GM19023 (cell line): Measurements from ENCODE around the gene HAO1.
"Not testable (repeated sequence)": the region's sequence is repeated elsewhere in the genome, so short reads cannot be mapped to it uniquely, and the experiment has no call there.

Source experiments
- ATAC-seq: cut with Tn5 transposase; IDR thresholded peaks from one replicate; pipeline ENCODE4 v1.9.1; 2021; ENCODE audit warnings: mild to moderate bottlenecking, moderate library complexity; ENCODE audit not compliant: unreplicated experiment

The HAO1 gene

GRCh38 chr20:7940341-7940740 is at the start of gene HAO1:
Gene HAO1 (minus strand): TSS chr20:7940458. CDS start chr20:7940422, 36 bp downstream.
- no peak for ATAC-seq

DNA sequence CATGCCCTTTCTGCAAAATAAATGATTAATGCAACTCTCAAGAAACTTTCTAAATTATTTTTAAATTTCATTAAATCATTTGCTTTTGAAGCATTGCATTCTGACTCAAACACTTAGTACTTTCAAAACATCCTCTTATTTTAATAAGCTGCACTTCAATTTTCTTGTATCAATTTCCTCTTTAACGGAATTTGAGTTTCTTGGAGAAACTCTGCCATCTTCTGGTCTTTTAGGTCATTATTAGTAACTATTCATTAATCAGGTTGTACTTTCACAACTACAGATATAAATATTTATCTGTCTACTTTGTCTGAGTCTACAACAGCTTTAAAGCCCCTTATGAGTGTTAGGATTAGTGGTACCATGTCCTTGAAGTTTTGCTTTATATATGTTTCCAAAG is 49.1 kb upstream of the HAO1 start:
- no peak for ATAC-seq

GRCh38 chr20:7985916-7986315 is 45.7 kb upstream of the HAO1 start:
- no peak for ATAC-seq

GRCh38 chr20:7984192-7984591 is 43.9 kb upstream of the HAO1 start:
- ATAC-seq = no peak

- ATAC-seq = no peak
Observed at GRCh38 chr20:7981374-7981773, 41.1 kb upstream of the HAO1 start.

- no peak for ATAC-seq
Observed at GRCh38 chr20:7980332-7981046, 40.2 kb upstream of the HAO1 start.

DNA sequence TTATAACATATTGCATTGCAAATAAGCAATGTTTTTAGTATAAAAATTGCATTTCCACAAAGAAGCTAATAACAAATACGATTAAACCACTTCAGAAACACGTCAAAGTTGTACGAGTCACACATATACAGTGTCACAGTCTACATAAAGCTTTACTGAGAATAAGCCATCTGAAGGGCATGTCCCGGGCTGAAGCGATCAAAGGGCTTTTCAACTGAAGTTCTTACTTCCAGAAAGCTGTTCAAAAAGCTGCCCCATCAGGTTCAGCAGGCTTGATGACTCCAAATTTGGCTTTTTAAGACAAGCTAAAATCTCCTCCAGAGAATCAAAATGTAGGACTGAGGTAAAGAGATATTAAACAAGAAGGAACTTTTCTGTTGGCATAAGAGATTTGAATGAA is 37.5 kb upstream of the HAO1 start:
- ATAC-seq = no peak

DNA sequence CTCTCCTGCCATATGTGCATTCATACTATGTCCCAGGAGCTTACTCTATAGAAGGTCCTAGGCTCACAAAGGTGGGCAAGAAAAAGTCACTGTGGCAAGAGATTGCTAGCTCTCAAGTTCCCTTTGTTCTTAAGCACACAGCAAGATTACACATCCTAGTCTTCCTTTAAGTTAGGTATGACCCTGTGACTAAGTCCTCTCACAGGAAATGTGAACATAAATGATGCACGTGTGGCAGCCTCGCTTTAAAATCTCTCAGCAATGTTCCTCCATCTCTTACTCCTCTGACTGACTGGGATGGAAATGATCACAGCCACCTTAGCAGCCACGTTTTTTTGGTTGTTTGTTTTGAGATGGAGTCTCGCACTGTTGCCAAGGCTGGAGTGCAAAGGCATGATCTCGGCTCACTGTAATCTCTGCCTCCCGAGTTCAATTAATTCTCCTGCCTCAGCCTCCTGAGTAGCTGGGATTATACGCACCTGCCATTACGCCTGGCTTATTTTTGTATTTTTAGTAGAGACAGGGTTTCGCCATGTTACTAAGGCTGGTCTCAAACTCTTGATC is 35.7 kb upstream of the HAO1 start:
- no peak for ATAC-seq

GRCh38 chr20:7974785-7975435 is 34.7 kb upstream of the HAO1 start:
- no peak for ATAC-seq

- no peak for ATAC-seq
Observed at GRCh38 chr20:7971536-7972280, 31.4 kb upstream of the HAO1 start.

- no peak for ATAC-seq
Observed at GRCh38 chr20:7967199-7967844, 27.1 kb upstream of the HAO1 start.

DNA sequence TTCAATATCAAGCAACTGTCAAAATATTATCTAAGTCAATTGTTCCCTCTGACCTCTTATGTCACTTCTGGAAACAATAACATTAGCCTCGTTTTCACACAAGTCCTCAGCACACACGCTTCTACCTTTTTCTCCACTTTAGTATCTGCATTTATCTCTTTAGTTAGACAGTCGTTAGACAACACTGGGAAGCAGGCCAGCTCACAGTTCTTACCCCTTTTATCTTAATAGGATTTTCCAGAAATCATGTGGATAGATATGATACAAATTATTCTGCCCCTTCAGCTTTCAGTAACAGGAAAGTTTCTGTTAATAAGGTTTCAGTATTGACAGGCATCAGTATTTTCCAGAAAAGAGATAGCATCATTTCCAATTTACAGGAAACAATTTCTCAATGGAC is 25.9 kb upstream of the HAO1 start:
- ATAC-seq = no peak

- no peak for ATAC-seq
Observed at GRCh38 chr20:7959484-7959883, 19.2 kb upstream of the HAO1 start.

DNA sequence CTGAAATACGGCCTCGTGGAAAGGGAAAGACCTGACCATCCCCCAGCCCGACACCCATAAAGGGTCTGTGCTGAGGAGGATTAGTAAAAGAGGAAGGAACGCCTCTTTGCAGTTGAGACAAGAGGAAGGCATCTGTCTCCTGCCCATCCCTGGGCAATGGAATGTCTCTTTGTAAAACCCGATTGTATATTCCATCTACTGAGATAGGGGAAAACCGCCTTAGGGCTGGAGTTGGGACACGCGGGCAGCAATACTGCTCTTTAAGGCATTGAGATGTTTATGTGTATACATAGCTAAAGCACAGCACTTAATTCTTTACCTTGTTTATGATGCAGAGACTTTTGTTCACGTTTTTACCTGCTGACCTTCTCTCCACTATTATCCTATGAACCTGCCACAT is 16.3 kb upstream of the HAO1 start:
- not testable (repeated sequence) for ATAC-seq

DNA sequence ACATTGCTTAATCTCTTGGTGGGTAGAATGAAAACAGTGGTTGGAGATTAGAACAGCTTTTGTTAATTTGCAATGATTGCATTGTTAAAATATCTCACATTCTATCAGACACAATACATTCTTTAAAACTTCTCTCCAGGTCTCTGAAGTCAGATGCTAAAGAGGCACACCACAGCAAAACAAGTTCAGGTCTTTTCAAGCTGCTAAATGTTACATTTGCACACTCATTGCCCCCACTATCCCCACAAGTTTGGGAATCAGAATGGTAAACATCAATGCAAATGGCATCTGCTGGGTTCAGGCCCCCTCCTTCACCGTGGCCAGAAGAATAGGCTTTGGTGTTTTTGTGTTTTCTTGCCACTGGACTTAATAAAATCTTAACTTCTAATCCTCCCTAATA is 10.1 kb upstream of the HAO1 start:
- ATAC-seq = no peak

DNA sequence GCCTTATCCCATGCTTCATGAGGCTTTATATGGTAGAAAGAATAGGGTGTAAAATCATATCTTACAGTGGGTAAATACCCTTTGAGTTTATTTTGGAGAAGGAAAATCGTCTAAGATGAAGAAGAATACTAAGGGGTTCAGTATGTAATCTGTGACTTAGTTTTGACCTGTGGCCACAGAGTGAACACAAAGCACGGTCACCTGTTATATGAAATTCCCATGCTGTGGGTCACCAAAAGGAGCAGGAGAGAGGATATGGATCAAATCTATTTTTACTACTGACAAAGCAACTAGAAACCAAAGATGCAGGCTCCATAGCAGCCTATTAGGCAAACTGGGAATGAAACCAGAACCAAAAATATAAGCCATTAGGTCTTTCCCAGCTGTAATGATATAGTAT is 3.6 kb upstream of the HAO1 start:
- ATAC-seq = no peak

DNA sequence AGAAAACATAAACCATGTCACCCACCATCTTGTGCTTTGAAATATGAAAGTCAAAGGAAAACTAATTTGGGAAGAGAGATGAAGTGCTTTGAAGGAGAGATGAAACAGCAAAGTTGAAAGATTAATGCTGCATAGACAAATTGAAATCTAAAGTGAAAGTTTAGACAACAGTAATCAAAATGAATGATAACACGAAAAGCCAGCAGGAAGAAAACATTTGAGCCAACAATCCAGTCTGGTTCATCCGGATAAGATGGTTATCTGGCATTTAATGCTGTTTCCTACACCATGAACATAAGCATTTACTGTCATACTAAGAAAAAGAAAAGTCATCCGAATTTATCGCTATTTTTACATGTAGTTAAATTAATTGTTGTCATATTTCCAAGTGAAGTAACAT is 595 bp downstream of the HAO1 start:
- ATAC-seq = no peak

- ATAC-seq = no peak
Observed at GRCh38 chr20:7938058-7938457, 2.2 kb downstream of the HAO1 start.

DNA sequence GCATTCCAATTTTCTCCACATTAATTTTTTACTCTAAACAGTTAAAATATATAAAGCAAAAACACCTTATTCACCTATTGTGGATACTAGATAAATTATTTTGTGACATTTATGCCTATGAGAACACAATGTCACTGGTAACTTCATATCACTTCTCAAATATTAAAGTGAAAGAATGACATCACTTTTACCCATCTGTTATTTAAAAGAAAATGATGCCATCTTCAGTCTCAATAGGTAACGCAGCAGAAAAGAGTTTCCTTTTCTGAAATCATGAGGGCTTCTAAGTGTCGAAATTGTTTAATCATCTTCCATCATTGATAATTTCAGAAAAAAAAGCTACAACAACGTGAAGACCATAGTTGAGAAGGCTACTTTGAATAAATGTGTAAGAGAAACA is 2.9 kb downstream of the HAO1 start:
- ATAC-seq = no peak

GRCh38 chr20:7935027-7935551 is 5.2 kb downstream of the HAO1 start:
- ATAC-seq = peak; percentile 58

GRCh38 chr20:7933346-7933745 is 6.9 kb downstream of the HAO1 start:
- no peak for ATAC-seq
